ENCODE measurements around the gene CPTP.
A peak's percentile ranks its signal among the peaks of the same experiment; 100 is the strongest.

The CPTP gene

GRCh38 chr1:1347026-1347595 lies 22.5 kb downstream of the CPTP start:
- no peak overlapping the region for H3K4me3 ChIP-seq (ENCODE audit: low read depth, low read length)

- H3K4me3 ChIP-seq (ENCODE audit: low read depth, low read length) = peak overlapping the region; percentile 77
These were observed 23.2 kb downstream of the CPTP start for GRCh38 chr1:1347663-1348419.

- H3K4me3 ChIP-seq (ENCODE audit: low read depth, low read length) = peak overlapping the region; percentile 77
These were observed 24.0 kb downstream of the CPTP start for GRCh38 chr1:1348420-1349255.

GRCh38 chr1:1349256-1350012 lies 24.8 kb downstream of the CPTP start, which contains the start of gene DVL1:
DVL1 (minus strand) TSS chr1:1349418; CDS start chr1:1349065, 353 bp downstream.
- H3K4me3 ChIP-seq (ENCODE audit: low read depth, low read length) = peak within 1 kb of the TSS; percentile 77

- no peak overlapping the region for H3K4me3 ChIP-seq (ENCODE audit: low read depth, low read length)
These were observed 27.2 kb downstream of the CPTP start for GRCh38 chr1:1351511-1352427.

- H3K4me3 ChIP-seq (ENCODE audit: low read depth, low read length) = no peak overlapping the region
These were observed 28.3 kb downstream of the CPTP start for GRCh38 chr1:1352786-1353388.

GRCh38 chr1:1353389-1354151 lies 29.0 kb downstream of the CPTP start:
- H3K4me3 ChIP-seq (ENCODE audit: low read depth, low read length) = no peak overlapping the region

GRCh38 chr1:1354271-1355247 lies 30.0 kb downstream of the CPTP start:
- H3K4me3 ChIP-seq (ENCODE audit: low read depth, low read length) = no peak overlapping the region

- H3K4me3 ChIP-seq (ENCODE audit: low read depth, low read length) = no peak overlapping the region
These were observed 30.8 kb downstream of the CPTP start for GRCh38 chr1:1355416-1355815.

GRCh38 chr1:1356166-1356795 lies 31.7 kb downstream of the CPTP start:
- H3K4me3 ChIP-seq (ENCODE audit: low read depth, low read length) = no peak overlapping the region

GRCh38 chr1:1356796-1357401 lies 32.3 kb downstream of the CPTP start:
- no peak overlapping the region for H3K4me3 ChIP-seq (ENCODE audit: low read depth, low read length)

- peak overlapping the region; percentile 17 for H3K4me3 ChIP-seq (ENCODE audit: low read depth, low read length)
These were observed 33.4 kb downstream of the CPTP start for GRCh38 chr1:1357871-1358432.

GRCh38 chr1:1358433-1359271 lies 34.0 kb downstream of the CPTP start, which contains the start of gene MXRA8:
MXRA8 (minus strand) TSS chr1:1358555; CDS start chr1:1358504, 51 bp downstream.
- H3K4me3 ChIP-seq (ENCODE audit: low read depth, low read length) = peak within 1 kb of the TSS; percentile 17

- H3K4me3 ChIP-seq (ENCODE audit: low read depth, low read length) = no peak overlapping the region
These were observed 34.7 kb downstream of the CPTP start for GRCh38 chr1:1359308-1359663.

- H3K4me3 ChIP-seq (ENCODE audit: low read depth, low read length) = no peak overlapping the region
These were observed 35.3 kb downstream of the CPTP start for GRCh38 chr1:1359664-1360468.

Measured in iPS-11a (cell line).